Embryonic facial prominence (tissue), 1 donor: ENCODE data around the gene SPACA6.

Source experiments
- DNase-seq: peaks from one replicate; pipeline ENCODE4 v3.0.0-alpha.2; 2016; ENCODE audit errors: extremely low spot score

Gene SPACA6

DNA sequence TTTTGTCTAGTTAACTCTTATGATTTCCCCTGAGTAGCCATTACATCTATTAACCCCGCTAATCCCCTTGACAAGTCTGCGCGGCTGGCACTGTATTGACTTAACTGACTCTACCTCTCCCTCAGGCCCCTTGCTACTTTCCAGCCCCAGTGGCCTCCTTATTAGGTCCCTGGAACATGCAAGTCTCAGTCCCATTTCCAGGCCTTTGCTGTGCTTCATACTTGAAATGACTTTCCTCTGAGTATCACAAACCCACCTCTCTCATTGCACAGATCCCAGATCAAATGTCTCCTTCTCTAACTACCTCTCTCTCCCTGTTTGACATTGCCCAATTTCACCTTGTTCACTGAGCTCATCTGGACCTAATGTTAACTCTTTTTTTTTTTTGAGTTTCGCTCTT, 13.2 kb downstream of the SPACA6 start:
- DNase-seq = no peak

DNA sequence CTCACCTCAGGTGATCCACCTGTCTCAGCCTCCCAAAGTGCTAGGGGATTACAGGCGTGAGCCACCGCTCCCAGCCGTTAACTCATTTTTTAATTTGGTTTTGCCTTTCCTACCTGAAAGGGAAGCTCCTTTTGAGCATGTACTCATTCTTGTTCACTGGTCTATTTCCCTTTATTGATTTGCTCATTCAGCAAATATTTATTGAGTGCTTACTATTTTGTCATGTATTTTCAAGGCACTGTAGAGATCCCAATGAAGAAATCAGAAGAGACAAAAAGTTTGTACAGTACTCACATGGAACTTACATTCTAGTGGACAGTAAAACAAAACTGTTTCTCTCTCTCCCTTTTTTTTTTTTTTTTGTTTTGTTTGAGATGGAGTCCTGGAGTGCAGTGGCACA, 13.8 kb downstream of the SPACA6 start:
- no peak for DNase-seq

DNA sequence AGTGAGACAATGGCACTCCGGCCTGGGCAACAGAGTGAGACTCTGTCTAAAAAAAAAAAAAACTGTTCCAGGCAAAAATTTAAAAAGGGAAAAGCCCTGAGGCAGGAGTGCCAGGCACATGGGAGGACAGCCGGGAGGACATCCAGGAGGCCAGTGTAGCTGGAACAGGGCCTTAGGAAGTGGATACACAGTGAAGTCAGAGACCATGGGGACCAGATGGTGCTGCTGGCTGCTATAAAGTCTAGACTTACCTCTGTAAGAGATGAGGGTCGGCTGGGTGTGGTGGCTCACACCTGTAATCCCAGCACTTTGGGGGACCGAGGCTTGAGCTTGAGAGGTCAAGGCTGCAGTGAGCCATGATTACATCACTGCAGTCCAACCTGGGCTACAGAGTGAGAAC, 15.7 kb downstream of the SPACA6 start:
- no peak for DNase-seq

DNA sequence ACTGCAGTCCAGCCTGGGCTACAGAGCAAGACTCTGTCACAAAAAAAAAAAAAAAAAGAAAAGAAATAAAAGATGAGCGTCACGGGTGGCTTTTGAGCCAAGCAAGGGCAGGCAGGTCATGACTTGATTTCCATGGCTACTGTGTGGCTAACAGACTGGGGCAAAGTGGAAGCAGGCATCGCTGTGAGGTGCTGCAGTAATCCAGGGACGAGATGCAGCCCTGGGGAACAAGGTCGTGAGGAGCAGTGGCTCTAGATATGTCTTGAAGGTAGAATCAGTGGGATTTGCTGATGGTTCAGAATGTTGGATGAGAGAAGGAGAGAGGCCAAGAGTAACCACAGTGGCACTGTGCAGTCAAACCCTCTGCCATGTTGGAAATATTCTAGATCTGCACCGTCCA, 16.4 kb downstream of the SPACA6 start:
- no peak for DNase-seq

DNA sequence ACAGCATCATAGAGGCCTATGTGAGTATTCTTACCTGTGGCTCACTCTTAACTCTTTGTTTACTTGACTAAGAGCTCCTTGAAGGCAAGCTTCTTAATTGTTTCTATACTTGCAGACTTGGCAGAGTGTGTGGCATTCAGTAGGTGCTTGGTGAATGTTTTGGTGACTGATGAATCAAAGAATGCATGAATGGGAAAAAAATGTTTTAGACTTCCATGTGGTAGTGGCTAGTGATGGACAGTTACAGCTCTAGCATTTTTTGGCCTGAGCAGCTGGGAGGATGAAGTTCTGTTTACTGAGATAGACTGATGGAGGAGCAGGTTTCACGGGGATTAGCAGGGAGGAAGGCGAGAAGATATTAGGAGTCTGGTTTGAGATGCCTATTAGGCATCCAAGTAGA, 17.0 kb downstream of the SPACA6 start:
- DNase-seq = no peak

DNA sequence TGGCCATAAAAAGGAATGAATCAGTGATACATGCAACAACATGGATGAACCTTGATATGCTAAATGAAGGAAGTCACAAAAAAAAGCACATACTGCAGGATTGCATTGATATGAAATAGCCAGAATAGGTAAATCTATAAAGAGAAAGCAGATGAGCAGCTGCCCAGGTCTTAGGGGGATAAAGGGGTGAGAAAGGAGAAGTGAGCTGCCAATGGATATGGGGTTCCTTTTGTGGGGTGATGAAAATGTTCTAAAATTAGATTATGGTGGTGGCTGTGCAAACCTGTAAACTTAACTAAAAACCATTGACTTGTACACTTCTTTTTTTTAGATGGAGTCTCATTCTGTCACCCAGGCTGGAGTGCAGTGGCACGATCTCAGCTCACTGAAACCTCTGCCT, 18.6 kb downstream of the SPACA6 start:
- DNase-seq = no peak

DNA sequence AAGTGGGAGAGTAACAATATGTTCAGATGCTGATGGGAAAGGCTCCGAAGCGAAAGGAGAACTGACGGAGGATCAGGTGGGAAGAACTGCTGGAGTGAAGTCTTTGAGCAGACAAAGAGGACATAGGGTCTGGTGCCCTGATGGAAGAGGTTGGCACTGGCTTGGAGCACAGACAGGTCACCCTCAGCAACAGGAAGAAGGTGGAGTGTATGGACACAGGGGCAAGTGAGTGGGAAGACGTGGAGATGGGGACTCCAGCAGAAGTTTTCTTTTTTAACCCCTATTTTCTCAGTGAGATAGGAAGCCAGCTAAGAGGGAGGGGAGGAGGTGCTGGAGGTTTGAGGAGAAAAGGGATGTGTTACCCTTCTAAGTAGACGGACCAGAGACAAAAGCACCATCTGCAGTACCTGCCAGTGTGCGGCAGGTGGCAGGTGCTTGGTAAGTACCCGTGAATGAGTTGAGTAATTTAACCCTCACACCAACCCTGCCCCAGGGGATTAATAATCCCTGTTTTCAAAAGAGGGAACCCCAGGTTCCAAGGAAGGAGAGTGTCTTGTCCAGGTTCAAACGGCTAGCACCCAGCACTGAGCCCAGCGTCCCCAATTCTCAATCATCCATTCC, 19.4 kb downstream of the SPACA6 start:
- DNase-seq = no peak

DNA sequence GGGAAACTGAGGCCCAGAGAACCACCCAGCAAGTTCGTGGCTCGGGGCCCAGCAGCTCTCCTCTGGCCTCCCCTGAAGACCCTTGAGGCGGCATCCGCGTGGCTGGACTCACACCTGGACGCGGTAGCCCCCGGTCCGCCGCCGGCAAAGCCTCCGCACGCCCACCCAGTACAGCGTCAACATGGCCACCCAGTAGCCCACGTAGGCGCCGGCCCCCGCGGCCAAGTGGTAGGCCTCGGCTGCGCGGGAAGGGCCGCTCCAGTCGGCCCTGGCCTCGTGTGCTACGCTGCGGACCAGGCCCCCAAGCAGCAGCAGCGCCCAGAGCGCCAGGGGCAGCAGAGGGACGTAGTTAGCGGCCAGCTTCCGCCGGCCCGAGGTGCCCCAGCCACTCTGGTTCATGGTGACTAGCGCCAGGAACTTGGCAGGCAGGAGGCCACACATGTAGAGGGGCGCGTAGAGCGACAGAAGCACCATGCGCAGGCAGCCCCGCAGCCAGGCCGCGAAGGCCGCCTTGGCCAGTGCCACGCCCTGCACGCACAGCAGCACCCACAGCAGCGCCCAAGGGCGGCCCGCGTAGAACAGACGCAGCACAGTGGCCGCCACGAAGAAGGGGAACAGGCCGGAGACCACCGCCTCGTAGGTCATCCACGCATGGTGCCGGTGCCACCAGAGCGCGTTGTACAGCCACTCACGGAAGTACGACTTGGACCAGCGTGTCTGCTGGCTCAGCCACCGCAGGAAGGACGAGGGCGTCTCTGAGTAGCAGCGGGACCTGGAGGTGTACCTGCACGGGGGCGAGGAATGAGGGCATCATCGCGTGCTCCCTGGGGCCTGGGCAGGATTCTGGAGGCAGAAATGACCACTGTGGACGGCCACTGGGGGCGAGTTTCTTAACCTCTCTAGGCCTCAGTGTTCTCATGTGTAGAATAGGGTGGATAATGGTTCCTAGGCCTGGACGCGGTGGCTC, 20.5 kb downstream of the SPACA6 start:
- no peak for DNase-seq

DNA sequence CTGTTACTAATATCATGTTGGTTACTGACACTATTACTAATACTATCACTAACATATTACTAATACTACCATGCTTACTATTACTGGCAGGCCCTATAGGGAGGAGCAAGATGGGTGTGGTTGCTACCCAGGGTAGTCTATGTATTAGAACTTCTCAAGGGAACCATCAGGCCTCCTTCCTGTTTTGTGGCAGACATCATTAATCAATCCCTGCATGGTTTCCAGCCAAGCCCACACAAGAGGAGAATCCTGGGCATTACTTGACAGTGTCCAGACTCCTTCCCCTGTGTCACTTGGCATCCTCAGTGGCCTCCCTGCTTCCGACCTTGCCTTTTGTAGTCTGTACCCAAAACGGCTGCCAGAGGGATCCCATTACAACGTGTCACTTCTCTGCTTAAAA, 21.7 kb downstream of the SPACA6 start:
- no peak for DNase-seq

DNA sequence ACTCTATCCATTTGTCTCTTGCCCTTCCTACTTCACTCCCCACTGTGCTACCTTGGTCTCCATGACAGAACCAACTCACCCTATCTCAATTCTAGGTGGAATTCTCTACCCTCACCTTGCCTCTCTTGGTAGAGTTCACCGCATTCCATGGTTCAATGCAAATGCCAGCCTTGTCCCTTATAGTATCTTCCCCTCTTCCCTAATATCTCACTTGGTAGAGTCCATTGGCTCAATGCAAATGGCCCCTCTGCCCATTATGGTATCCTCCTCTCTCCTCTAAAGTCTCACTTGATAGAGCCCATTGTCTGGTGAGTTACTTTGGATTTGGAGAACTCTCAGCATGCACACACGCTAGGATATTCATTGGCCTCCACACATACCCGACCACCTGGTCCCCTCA, 22.7 kb downstream of the SPACA6 start:
- DNase-seq = no peak

DNA sequence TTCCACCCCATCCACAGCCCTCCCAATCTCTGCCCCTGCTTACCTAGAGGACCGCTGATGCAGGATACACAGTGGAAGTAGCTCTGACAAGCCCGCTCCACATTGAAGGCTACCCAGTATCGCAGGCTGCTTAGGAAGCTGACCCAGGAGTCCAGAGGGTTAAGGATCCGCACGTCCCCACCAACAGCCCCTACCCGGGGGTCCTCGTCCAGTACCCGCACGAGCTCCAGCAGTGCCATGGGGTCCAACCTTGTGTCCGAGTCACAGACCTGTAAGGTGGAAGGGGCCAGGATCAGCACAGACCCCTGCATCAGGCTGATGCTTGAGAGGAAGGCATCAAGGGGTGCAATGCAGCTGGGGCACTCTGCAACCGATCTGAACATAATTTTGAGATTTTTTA, 23.8 kb downstream of the SPACA6 start:
- no peak for DNase-seq

DNA sequence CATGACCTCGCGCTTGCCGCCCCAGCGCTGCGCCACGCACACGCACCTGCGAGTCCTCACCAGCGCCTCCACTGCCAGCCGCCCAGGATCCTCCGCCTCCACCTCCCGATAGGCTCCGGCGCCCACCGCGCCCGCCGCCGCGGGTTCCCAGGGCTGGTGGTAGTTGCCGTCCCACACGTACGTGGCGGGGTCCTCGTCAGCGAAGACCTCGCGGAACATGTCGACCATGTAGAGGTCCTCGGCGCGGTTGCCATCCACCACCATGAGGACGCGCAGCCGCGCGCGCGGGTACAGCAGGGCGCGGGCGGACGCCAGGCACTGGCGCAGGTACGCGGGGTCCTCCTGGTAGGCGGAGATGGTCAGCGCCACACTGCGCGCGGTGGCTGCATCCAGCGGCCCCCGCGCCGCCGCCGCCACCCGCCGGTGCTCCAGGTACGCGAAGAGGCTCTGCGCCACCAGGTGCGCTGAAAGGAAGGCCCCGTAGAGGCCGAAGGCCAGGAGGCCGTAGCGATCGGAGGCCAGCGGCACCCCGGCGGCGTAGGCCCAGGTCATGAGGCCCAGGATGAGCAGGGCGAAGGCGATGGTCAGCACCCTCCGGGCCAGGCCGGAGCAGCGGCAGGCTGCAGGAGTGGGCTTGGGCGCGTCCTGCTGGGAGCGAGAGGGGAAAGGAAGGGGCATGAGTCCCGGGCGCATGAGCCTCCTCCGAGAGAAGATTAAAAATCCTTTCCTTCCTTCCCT, 26.3 kb downstream of the SPACA6 start:
- no peak for DNase-seq

DNA sequence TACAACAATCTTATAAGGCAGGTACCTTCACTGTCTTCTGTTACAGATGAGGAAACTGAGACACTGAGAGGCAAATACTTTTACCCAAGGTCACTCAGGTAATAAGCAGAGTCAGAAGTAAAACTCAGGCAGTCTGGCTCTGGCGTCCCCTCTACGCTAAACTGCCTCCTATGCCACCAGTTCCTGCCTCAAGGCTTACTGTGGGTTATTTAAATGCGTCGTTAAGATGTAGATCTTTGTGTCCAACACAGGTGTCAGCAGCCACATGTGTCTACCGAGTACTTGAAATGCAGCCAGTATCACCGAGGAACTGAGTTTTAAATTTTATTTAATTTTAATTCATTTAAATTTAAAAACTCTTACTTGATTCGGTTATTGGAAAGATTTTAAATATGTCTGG, 28.8 kb downstream of the SPACA6 start:
- no peak for DNase-seq

DNA sequence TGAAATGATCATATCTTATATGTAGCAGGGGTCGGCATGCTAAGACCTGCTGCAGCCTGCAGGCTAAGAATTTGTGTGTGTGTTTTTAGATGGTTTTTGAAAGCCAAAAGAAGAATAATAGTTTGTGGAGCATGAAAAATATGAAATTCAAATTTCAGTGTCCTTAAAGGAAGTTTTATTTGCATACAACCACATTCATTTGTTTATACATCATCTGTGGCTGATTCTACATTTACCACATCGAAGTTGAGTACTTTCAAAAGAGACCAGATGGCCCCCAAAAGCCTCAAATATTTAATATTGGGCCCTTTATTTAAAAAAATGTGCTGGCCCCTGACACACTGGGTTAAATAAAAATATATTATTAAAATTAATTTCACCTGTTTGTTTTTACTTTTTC, 29.4 kb downstream of the SPACA6 start:
- no peak for DNase-seq

DNA sequence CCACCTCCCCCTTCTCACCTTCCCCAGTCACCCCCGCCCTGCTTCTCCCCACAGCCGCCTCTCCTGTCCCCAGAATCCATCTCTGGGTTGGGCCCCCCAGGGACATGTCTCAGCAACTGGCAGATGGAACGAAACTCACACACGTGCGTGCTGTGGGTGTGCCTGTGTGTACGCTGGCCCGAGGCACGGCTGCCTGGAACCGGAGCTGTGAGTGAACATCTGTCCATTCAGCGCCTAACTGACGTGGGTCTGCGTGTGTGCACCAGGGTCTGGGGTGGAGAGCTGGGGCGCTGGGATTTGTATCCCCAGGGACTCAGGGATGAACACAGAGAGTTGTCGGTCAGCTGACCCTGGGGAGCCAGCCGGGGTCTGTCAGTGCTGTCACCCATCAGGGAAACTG, 31.4 kb downstream of the SPACA6 start:
- no peak for DNase-seq

DNA sequence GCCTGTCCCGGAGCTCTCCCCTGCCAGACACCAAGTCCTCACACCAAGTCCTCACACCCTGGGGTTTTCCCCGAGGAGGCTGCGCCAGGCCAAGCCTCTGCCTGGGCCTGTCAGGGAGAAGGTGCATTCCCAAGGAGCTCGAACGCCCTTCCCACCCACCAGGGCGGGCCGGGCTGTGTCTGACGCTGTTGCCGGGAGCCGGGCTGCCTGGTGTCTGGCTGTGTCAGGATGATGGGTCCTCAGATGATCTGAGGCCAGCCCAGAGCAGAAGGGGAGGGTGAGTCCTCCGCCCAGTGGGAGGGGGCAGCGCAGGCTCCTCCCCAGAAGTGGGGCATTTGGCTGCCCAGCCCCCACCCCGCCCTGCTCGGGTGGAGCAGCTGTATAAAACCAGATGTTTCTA, 32.9 kb downstream of the SPACA6 start:
- DNase-seq = no peak

DNA sequence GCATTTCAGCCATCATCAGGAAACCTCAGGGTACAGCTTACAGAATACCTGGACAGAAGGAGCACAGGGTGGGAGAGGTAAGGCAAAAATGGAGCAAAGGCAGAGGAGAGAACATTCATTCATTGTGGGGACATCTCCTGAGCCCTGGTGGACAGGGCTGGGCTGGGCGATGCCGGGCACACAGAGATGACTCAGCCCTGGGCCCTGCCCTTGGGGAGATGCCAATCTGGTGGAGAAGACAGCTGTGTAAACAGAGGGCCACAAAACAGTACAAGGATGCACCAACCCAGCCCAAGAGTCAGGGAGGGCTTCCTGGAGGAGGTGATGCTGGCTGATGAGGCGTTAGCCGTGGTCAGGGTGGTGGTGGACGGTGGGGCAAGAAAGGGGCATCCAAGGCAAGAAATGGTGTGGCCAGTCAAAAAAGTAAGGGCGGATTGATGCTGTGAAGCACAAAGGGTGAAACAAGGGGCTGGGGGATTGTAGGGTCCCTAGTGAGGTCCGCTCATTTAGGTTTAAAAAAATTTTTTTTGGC, 34.3 kb downstream of the SPACA6 start:
- no peak for DNase-seq

DNA sequence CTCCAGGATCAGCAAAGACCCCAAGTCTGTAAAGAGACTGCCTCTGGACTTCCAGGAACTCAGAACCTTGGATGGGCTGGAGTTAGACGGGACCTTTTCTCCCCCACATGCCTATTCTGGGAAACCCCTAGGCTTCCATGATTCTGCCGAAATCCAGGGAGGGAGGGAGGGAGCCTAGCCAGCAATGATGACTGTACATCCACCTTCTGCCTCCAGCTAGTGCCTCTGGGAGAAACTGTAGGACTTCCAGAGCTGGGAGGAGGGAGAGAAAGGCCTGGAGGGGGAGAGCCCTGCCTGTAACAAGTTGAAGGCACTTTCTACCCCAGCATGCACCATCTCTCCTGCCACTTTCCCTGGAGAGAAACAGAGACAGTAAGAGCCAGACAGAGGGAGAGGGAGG, 36.7 kb downstream of the SPACA6 start:
- no peak for DNase-seq

DNA sequence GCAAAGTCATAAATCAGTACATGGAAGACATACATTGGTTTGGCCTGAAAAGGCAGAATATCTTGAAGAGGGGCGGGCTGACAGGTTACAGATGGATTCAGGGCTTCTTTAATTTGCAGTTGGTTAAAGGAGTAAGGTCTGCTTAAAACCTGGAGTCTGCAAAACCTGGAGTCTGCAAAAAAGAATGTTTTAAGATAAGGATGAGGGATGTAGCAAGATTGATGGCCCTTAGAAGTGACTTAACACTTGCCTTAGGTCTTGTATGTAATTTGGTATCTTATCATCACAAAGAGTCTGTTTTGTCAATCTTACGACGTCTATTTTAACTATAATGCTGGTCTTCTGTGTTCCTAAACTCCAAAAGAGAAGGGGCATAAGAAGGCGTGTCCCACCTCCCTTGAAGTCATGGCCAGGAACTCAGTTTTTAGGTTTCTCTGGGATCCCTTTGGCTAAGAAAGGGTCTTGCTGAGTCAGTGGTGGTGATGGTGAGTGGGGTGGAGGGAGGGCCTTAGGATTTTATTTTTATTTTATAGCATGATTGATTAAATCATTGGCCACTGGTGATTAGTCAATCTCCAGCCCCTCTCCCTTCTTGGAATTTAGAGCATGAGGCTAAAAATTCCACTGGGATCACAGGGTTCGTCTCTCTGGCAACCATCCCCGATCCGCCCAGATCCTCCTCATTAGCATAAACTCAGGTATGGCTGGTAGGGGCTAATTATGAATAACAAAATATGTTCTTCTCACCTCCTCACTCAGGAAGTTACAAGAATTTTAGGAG, 40.8 kb downstream of the SPACA6 start:
- DNase-seq = no peak

DNA sequence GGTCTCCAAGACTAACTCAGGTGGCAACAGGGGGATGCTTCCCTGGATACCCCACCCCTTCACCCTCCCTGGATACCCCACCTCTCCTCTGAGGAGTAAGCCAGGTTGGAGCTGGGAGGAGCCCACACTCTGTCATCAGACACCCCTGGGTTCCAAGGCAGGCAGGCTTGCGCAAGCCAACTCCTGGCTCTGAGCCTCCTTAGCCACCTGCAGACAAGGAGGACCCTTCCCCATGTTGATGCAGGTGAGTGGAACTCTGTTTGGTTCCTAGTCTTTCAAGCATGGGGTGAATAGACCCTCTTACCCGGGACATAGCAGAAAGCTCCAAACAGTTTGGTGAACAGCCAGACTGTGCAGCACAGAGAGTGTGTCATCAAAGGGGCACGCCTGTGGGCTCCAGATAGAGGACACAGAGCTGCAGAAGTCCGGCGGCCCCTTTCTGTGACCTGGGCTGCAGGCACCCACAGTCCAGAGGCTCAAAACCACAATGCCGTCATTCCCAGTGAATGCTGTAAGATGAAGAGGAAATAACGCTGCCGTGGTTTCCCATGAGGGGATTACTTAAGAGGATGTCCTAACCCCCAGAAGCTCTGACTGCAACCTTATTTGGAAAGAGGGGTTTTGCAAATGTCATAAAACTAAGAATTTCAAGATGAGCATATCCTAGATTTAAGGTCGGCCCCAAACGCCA, 42.8 kb downstream of the SPACA6 start:
- no peak for DNase-seq

DNA sequence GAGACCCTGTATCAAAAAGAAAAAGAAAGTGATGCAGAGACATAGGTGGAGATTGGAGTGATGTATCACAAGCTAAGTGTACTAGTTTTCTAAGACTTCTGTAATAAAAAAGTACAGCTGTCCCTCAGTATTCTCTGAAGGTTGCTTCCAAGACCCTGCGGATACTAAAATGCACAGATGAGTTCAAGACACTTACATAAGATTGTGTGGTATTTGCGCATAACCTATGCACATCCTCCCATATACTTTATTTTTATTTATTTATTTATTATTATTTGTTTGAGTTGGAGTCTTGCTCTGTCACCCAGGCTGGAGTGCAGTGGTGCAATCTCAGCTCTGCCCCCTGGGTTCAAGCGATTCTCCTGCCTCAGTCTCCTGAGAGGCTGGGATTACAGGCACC, 44.3 kb downstream of the SPACA6 start:
- DNase-seq = no peak
